Measurements from ENCODE around the gene TACR1.

GRCh38 chr2:75022516-75022915, 176.8 kb downstream of the TACR1 start:
- TF ChIP-seq FEZF1 (tag by site-specific recombination; IDR thresholded peaks at IDR 0.05) (no peak), CTCF (tag by site-specific recombination; IDR thresholded peaks at IDR 0.05) (no peak), OSR2 (tag by site-specific recombination; IDR thresholded peaks at IDR 0.05) (no peak), ZNF274 (IDR thresholded peaks at IDR 0.05; ENCODE audit: low read length) (no peak), ZNF274 (tag by site-specific recombination; IDR thresholded peaks at IDR 0.05; ENCODE audit: borderline replicate concordance) (no peak), ZNF302 (tag by site-specific recombination; IDR thresholded peaks at IDR 0.05; ENCODE audit: low read depth) (no peak), ZNF837 (tag by site-specific recombination; IDR thresholded peaks at IDR 0.05) (no peak), ZFP41 (tag by site-specific recombination; IDR thresholded peaks at IDR 0.05; ENCODE audit: borderline replicate concordance) (no peak), ZNF184 (tag by site-specific recombination; IDR thresholded peaks at IDR 0.05) (no peak)
- TF ChIP-seq, protein P1, sequence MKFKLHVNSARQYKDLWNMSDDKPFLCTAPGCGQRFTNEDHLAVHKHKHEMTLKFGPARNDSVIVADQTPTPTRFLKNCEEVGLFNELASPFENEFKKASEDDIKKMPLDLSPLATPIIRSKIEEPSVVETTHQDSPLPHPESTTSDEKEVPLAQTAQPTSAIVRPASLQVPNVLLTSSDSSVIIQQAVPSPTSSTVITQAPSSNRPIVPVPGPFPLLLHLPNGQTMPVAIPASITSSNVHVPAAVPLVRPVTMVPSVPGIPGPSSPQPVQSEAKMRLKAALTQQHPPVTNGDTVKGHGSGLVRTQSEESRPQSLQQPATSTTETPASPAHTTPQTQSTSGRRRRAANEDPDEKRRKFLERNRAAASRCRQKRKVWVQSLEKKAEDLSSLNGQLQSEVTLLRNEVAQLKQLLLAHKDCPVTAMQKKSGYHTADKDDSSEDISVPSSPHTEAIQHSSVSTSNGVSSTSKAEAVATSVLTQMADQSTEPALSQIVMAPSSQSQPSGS (tag by site-specific recombination; IDR thresholded peaks at IDR 0.05; ENCODE audit: low read depth): no peak
- TF ChIP-seq, protein P2, sequence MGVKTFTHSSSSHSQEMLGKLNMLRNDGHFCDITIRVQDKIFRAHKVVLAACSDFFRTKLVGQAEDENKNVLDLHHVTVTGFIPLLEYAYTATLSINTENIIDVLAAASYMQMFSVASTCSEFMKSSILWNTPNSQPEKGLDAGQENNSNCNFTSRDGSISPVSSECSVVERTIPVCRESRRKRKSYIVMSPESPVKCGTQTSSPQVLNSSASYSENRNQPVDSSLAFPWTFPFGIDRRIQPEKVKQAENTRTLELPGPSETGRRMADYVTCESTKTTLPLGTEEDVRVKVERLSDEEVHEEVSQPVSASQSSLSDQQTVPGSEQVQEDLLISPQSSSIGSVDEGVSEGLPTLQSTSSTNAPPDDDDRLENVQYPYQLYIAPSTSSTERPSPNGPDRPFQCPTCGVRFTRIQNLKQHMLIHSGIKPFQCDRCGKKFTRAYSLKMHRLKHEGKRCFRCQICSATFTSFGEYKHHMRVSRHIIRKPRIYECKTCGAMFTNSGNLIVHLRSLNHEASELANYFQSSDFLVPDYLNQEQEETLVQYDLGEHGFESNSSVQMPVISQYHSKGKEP (tag by site-specific recombination; IDR thresholded peaks at IDR 0.05): no peak

All from HEK293 (cell line).